Activated CD4-positive, alpha-beta T cell treated with anti-CD3 and anti-CD28 coated beads, Interleukin-2, amount 50 U/mL, for 4 hours (primary cell): ENCODE measurements around the gene KCNG2.
"Not testable (repeated sequence)": the region's sequence is repeated elsewhere in the genome, so short reads cannot be mapped to it uniquely, and the experiment has no call there.

ENCODE experiments used
- DNase-seq, 2 experiments: peaks; one replicate each; pipeline ENCODE4 v3.0.0-alpha.2; 2020

The KCNG2 gene

GRCh38 chr18:79873449-79874110 is 75.8 kb downstream of the KCNG2 start:
- no peak for DNase-seq

- no peak for DNase-seq
Measured at GRCh38 chr18:79874553-79875530, 77.1 kb downstream of the KCNG2 start.

- DNase-seq = no peak
Measured at GRCh38 chr18:79875531-79875919, 77.8 kb downstream of the KCNG2 start.

GRCh38 chr18:79875931-79876461 is 78.3 kb downstream of the KCNG2 start:
- DNase-seq = no peak

GRCh38 chr18:79876497-79876896 is 78.8 kb downstream of the KCNG2 start:
- no peak for DNase-seq

GRCh38 chr18:79877163-79878091 is 79.7 kb downstream of the KCNG2 start:
- no peak for DNase-seq

GRCh38 chr18:79878246-79878645 is 80.5 kb downstream of the KCNG2 start:
- not testable (repeated sequence) for DNase-seq

- no peak for DNase-seq
Measured at GRCh38 chr18:79878741-79879378, 81.1 kb downstream of the KCNG2 start.

- no peak for DNase-seq
Measured at GRCh38 chr18:79879566-79879965, 81.8 kb downstream of the KCNG2 start.

GRCh38 chr18:79881695-79882094 is 84.0 kb downstream of the KCNG2 start:
- DNase-seq = no peak

- DNase-seq = no peak
Measured at GRCh38 chr18:79882522-79883241, 84.9 kb downstream of the KCNG2 start.

- DNase-seq = no peak
Measured at GRCh38 chr18:79883461-79884293, 85.9 kb downstream of the KCNG2 start.

GRCh38 chr18:79884294-79884962 is 86.7 kb downstream of the KCNG2 start:
- DNase-seq = no peak

GRCh38 chr18:79884963-79885728 is 87.4 kb downstream of the KCNG2 start:
- no peak for DNase-seq

GRCh38 chr18:79887181-79888000 is 89.7 kb downstream of the KCNG2 start:
- DNase-seq = no peak

GRCh38 chr18:79888016-79888415 is 90.3 kb downstream of the KCNG2 start:
- DNase-seq = no peak

GRCh38 chr18:79889569-79889968 is 91.8 kb downstream of the KCNG2 start:
- no peak for DNase-seq

GRCh38 chr18:79890674-79891073 is 92.9 kb downstream of the KCNG2 start:
- no peak for DNase-seq
